ENCODE data around the gene RPL41.

GRCh38 chr12:56078427-56078826, 38.0 kb upstream of the RPL41 start:
- TF ChIP-seq CTCF (conservative IDR thresholded peaks at IDR 0.05; ENCODE audit: low read depth, low read length), result no peak
- no peak for TF ChIP-seq EZH2 (IDR thresholded peaks at IDR 0.05; ENCODE audit: borderline replicate concordance, low read depth, low read length, poor library complexity, severe bottlenecking)
